CD4-positive, alpha-beta T cell treated with Interleukin-21 for 1 hour (primary cell): ENCODE measurements around the gene DPF3.

ENCODE experiments used
- DNase-seq: peaks from one replicate; pipeline ENCODE4 v3.0.0-alpha.2; 2020

DPF3 gene

GRCh38 chr14:72636094-72636493, 257.8 kb downstream of the DPF3 start:
- DNase-seq: no peak

GRCh38 chr14:72634691-72635616, 258.9 kb downstream of the DPF3 start:
- DNase-seq: no peak

GRCh38 chr14:72633551-72633950, 260.4 kb downstream of the DPF3 start:
- no peak for DNase-seq

GRCh38 chr14:72632727-72633126, 261.2 kb downstream of the DPF3 start:
- no peak for DNase-seq

- DNase-seq: no peak
Observed at GRCh38 chr14:72631401-72631800, 262.5 kb downstream of the DPF3 start.

DNA sequence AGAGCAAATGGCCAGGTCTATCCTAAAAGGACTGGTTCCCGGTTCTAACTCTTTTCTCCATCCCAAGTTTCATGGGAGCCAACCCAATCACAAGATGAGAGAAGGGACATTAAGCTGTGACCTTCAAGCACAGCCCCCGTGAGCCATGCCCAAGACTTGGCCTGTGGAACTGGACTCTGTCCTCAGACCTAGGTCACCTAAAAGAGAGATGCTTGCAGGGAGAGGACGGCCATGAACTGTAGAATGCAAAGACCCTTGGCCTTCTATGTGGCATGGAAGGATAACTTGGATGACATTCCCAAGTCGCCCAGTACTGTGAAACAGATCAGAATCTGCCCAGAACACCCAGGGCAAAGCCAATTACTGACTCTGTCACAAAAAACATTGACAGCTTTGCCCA, 263.5 kb downstream of the DPF3 start:
- no peak for DNase-seq

DNA sequence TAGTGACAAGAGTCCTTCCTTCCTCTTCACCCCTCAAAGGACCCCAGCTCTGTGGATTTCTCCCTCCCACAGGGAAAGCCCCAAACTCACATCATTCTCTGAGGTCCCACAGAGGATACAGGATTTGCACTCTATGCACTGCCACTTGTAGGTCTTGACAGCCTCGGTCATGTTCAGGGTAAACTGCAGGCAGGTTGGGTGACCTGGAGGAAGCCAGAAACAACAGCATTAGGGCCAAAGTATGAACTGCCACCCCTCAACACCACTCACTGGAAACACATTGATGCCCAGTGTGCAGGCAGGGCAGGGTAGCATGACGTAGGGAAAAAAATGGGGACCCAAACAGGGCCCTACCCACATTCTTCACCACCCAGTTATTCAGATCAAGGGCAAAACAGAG, 264.4 kb downstream of the DPF3 start:
- DNase-seq: no peak

GRCh38 chr14:72625689-72626088, 268.2 kb downstream of the DPF3 start:
- DNase-seq: no peak

DNA sequence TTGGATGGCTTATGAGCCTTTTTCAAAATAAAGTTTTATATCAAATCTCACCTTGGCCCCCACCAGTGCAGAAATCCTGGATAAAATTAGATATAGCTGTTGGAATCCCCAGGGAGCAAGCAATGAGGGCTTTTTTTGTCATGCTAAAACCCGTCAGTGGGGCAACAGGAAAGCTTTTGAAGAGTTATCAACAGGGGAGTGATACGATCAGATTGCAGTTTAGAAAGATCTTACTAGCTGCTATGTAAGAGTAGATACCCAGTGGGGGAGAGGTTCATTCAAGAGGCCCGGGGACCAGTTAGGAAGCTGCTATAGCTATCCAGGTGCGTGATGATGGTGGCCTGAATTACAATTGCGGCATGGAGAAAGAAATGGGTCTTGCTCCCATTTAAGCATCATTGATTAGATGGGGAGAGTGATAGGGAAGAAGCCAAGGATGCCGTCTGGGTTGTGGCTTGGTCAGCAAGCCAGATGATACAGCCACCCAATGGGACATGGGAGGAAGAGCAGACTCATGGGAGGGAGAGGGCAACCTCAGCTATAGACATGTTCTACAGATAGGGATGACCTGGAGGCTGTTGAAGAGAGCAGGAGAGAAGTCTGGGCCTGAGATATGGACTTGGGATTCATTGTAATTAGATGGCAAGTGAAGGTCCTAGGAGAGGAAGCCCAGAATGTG, 272.4 kb downstream of the DPF3 start:
- no peak for DNase-seq

GRCh38 chr14:72619881-72620280, 274.0 kb downstream of the DPF3 start:
- DNase-seq: no peak

DNA sequence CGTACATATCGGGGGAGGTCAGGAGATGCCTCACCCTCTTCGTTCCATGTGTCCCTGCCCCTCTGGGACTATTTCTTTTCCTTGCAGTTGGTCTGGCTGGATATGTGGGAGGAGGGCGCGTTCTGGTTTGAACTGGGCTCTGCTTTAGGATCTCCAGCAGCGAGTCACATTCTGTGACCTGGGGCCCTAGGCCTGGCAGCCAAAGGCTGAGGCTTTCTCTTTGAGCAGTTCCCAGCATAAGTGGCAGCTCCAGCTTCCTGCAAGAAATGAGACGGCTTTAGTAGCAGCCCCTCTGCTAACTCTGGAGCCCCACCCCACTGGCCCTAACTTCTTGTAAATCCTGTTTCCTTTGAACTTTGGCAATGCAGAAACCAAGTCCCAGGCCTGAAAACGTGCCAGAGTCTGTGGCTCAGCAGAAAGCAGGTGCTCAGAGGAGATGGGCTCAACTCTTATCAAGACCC, 274.8 kb downstream of the DPF3 start:
- no peak for DNase-seq

DNA sequence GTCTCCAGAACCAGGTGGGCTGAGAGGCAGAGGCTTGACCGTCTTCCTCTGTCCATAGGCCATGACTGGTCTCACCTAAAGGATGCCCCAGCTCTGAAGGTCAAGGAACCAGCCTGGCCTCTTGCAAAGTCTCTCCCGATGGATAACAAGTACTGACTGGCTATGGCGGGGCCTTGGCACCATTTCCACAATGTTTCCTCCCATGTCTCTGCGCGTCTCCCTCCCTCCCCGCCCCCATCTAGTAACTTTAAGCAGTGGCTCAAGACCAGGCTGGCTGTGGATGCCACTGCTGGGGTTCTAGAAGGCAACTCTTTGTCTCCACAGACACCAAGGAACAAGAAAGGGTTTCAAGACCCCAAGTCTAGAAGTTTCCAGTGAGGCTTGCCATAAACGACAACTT, 275.5 kb downstream of the DPF3 start:
- no peak for DNase-seq

- no peak for DNase-seq
Observed at GRCh38 chr14:72617391-72618031, 276.4 kb downstream of the DPF3 start.

DNA sequence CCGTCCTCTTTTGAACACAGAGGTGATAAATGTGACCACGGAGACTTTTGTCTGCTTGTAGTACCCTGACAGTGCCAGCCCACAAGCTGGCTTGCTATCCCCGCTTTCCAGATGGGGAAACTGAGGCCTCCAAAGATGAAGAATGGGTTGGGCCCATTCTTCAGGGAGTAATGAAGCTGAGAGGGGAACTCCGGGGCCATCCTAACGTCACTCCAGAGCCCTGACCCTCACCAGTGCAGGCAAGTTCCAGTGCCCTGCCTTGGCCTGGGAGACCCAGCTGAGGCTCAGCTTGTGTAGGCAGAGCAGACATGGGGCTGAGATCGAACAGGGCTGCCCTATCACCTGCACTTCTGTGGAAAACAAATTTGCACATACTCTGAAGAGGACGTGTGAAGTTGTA, 277.1 kb downstream of the DPF3 start:
- DNase-seq: no peak

DNA sequence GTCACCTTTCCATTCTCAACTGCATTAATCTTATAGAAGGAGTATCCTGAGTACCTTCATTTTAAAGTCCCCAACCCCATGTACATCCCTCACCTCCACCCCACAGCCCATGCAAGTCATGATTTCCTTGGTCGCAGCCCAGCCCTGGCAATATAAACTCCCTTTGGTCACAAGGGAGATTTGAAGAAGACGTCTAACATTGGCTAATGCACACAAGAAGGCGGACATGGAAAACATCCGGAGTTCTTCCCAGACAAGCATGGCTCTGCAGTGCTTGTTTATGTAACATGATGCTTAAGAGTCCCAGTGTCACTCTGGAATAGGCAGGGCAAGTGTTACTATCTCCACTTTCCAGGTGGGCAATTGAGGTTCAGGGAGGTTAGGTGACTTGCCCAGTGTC, 277.6 kb downstream of the DPF3 start:
- DNase-seq: no peak

GRCh38 chr14:72615451-72616121, 278.3 kb downstream of the DPF3 start:
- no peak for DNase-seq

GRCh38 chr14:72614891-72615415, 278.9 kb downstream of the DPF3 start:
- DNase-seq: no peak

DNA sequence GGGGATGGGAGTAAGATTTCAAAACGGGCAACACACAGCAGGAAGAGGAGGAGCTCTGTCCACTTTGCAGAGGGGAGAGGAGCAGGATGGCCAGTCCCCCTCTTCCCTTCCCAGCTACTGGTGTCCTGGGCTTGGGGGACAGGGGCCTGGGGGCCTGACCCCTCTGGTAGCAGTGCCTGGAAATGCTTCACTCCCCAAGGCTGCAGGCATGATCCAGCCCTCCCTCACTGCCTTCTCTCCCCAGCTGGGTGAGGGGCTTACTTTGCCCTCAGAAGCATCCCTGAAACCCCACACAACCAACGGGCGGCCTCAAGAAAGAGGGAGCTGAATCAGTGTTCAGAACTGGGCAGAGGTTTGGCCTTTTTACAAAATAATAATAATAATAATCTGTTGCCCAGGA, 279.5 kb downstream of the DPF3 start:
- no peak for DNase-seq

GRCh38 chr14:72613975-72614319, 280.0 kb downstream of the DPF3 start:
- no peak for DNase-seq

DNA sequence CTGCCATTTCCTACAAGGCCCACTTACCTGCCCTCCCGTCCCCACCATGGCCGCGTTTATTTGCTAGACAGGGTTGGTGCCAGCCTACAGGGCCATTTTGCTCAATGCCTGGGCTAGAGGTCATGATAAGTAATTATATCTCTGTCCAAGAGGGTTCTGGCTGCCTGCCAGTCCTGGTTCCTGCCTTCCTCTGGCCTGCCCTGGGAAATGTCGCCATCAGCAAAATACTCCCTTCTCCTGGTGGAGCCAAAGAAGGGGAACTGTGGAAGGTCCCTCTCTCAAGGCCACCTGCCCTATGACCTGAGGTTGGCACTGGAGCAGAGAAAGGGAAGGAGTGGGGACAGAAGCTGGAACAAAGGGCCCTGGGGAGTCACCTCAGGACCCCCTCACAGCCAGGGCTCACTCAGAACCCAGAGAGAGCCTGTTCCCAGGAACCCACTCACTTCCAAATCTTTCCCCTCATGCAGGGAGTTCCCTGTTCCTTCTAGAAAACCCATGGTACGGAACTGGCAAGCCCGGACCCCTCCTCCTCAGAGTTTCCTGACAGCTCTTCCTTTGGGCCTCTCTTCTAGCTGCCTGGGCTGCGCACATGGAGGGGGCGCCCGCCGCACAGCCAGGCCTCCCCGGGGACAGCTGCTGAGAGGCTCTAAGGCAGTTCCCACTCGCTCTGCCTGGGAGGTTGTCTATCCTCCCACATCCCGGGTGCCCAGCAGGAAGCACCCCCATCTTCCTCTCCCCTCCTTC, 280.5 kb downstream of the DPF3 start:
- no peak for DNase-seq

DNA sequence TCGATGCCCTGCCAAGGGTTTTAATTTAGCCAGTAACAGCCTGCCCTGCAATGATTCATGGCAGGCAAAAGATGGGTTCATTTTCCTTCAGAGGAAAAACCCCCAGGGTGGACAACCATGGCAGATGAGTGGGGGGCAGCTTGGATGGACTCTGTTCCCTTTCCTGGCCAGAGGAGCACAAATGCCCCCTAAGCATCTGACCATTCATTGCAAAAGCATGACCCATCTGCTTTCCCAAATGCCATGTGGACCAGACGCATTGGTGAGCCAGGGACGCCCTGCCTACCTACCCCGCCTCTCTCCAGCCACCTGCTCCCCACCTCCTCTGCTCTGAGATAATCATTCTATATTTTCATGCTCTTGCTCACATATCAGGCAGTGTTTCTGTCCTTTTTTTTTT, 281.9 kb downstream of the DPF3 start:
- no peak for DNase-seq

DNA sequence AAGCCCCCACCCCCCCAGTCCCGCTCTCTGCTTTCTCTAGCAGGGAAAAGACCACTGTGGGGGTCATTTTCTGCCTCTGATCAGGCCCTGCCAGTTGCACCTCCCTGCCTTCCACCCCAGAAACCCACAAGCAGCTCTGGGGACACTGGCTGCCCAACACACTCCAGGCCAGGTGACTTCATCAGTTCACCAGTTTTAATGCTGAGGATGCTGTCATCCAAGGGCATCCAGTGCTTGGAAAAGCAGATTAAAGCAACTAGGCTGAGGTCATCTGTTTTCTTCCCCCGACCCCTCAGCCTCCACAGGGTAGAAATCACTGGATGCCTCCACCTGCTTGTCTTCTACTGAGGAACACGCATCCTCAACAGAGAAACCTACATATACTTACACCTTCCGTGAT, 282.4 kb downstream of the DPF3 start:
- DNase-seq: no peak
